GM10847 (cell line): ENCODE results near the gene RBL2.

Experiments used
- POLR2A ChIP-seq: IDR thresholded peaks from 2 replicates; pipeline ENCODE4 v1.6.1; 2011; ENCODE audit not compliant: insufficient read length; ENCODE audit errors: extremely low read depth

The RBL2 gene

GRCh38 chr16:53518550-53519416 lies 84.5 kb downstream of the RBL2 start:
- no peak for TF ChIP-seq POLR2A

DNA sequence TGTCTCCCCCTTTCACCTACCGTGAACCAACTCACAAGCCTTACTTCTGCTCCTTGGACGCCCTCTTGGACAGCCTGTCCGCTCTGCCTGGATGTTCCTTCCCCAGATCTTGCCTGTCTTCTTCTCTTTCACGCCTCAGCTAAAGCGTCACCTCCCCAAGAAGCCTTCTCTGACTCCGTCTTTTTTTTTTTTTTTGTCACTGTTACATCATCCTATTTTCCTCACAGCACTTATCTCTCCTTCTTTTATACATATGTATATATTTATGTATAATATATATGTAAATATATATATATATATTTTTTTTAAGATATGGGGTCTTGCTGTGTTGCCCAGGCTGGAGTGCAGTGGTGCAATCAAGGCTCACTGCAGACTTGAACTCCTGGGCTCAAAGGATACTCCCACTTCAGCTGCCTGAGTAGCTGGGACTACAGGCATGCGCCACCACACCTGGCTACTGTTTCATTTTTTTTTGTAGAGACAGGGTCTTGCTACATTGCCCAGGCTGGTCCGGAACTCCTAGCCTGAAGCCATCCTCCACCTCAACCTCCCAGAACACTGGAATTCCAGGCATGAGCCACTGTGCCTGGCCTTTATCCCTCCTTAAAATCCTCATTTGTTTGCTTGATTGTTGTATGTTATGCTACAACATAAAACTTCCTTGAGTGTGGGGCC lies 85.3 kb downstream of the RBL2 start:
- TF ChIP-seq POLR2A: no peak

- no peak for TF ChIP-seq POLR2A
These were observed 89.0 kb downstream of the RBL2 start for GRCh38 chr16:53523126-53523804.

GRCh38 chr16:53523971-53524548 lies 89.8 kb downstream of the RBL2 start:
- no peak for TF ChIP-seq POLR2A

DNA sequence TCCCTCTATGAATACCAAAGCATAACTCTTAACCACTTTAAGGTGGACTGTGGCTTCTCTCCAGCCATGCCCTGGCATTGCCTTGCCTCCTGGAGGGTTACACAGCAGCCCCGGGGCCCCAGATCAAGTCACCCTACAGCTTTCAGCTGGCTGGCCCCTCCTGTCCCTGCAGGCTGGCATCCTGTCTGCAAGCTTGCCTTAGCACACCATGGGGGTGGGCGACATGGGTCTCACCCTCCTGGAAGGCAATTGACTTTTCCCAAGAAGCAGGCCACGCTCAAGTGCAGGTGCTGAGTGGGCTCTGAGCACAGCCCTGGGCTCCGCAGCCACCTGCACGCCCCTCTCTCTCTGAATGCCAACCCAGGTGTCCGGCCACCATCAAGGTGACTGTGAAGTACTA lies 94.5 kb downstream of the RBL2 start:
- TF ChIP-seq POLR2A: no peak

DNA sequence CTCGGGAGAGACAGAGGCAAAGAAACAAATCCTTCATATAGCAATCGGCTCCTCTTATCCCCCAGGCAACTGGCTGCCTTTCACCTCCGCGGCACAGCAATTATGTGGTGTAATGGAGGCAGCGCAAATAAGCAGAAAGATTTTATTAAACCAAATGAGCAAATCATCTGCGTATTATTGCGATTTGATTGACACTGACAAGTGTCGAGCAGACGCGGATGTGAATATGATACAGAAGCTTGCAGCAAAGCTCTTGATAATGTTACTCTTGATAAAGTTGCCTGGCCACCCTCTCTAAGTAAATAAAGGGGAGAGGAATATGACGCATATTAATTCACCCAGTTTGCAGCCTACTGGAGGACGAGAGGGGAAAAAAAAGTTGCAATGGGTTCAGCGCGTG lies 95.2 kb downstream of the RBL2 start:
- TF ChIP-seq POLR2A: no peak

DNA sequence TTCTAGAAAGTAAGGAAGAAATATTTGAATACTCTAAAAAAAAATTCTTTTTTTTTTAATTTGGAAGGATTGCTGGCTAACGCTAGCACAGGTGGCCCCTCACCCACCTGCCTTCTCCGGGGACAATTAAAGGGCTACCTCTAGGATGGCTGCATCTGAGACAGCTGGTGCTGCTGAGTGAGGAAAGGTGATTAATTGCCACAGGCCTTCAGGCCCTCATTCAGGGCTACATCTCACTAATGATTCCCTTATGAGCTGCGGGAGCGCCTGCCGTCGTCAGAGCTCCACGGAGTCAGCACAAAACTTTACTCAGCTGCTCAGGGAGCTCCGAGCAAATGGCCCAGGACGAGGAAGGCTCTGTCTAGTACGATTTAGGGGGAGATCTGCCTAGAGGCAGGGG lies 95.8 kb downstream of the RBL2 start:
- TF ChIP-seq POLR2A: no peak

GRCh38 chr16:53530741-53531140 lies 96.5 kb downstream of the RBL2 start:
- no peak for TF ChIP-seq POLR2A

DNA sequence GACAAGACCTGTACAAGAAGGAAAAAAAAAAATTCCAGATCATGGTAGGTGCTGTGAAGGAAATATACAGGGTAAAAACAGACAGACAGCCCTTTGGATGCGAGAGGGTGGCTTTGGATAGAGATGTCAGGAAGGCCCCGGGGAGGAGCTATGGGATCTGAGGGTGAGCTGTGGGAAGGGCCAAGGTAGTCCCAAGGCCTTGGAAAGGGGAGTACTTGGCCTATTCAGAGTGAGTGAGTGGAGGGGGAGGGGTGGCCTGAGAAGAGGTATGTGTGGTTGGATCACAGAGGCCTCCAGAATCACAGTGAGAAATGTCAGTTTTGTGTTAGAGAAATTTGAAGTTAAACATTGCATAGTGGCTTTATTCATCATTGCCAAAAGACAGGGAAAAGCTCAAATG lies 99.9 kb downstream of the RBL2 start:
- TF ChIP-seq POLR2A: no peak

GRCh38 chr16:53537626-53538025 lies 103.4 kb downstream of the RBL2 start:
- TF ChIP-seq POLR2A: no peak
